ENCODE measurements around the gene GPR12.

Gene GPR12

GRCh38 chr13:26752671-26753070 is 7.9 kb downstream of the GPR12 start:
- Histone ChIP-seq H3K9ac (no peak overlapping the region), H2AFZ (ENCODE audit: low read depth) (no peak overlapping the region), H3K79me2 (ENCODE audit: insufficient read depth, low read depth) (no peaks in the 10 kb centered on the region), H3K36me3 (ENCODE audit: insufficient read depth) (no peaks in the 10 kb centered on the region), H3K27ac (no peak overlapping the region), H3K4me3 (IDR thresholded peaks at IDR 0.05; ENCODE audit: insufficient read depth, low read depth, low read length) (no peak overlapping the region), H3K4me1 (ENCODE audit: low read depth, poor library complexity, severe bottlenecking) (no peaks in the 10 kb centered on the region), H3K27me3 (ENCODE audit: insufficient read depth, low read depth) (no peaks in the 10 kb centered on the region), H4K20me1 (ENCODE audit: insufficient read depth) (no peaks in the 10 kb centered on the region), H3K4me2 (no peak overlapping the region)
- no peak for TF ChIP-seq CTCF (conservative IDR thresholded peaks at IDR 0.05; ENCODE audit: low read depth, low read length)

- Histone ChIP-seq H3K4me1 (ENCODE audit: low read depth, poor library complexity, severe bottlenecking) (no peaks in the 10 kb centered on the region), H3K27me3 (ENCODE audit: insufficient read depth, low read depth) (no peaks in the 10 kb centered on the region), H4K20me1 (ENCODE audit: insufficient read depth) (no peaks in the 10 kb centered on the region), H3K79me2 (ENCODE audit: insufficient read depth, low read depth) (no peaks in the 10 kb centered on the region), H3K9ac (no peak overlapping the region), H3K36me3 (ENCODE audit: insufficient read depth) (no peaks in the 10 kb centered on the region), H2AFZ (ENCODE audit: low read depth) (no peak overlapping the region), H3K4me2 (no peak overlapping the region), H3K4me3 (IDR thresholded peaks at IDR 0.05; ENCODE audit: insufficient read depth, low read depth, low read length) (no peak overlapping the region), H3K27ac (no peak overlapping the region)
- TF ChIP-seq CTCF (conservative IDR thresholded peaks at IDR 0.05; ENCODE audit: low read depth, low read length), result no peak
Measured at GRCh38 chr13:26749905-26750304, 10.7 kb downstream of the GPR12 start.

- Histone ChIP-seq H3K9ac (no peak overlapping the region), H3K36me3 (ENCODE audit: insufficient read depth) (no peaks in the 10 kb centered on the region), H3K4me2 (no peak overlapping the region), H4K20me1 (ENCODE audit: insufficient read depth) (no peaks in the 10 kb centered on the region), H3K27ac (no peak overlapping the region), H2AFZ (ENCODE audit: low read depth) (no peak overlapping the region), H3K4me3 (IDR thresholded peaks at IDR 0.05; ENCODE audit: insufficient read depth, low read depth, low read length) (no peak overlapping the region), H3K4me1 (ENCODE audit: low read depth, poor library complexity, severe bottlenecking) (no peaks in the 10 kb centered on the region), H3K79me2 (ENCODE audit: insufficient read depth, low read depth) (no peaks in the 10 kb centered on the region), H3K27me3 (ENCODE audit: insufficient read depth, low read depth) (no peaks in the 10 kb centered on the region)
- no peak for TF ChIP-seq CTCF (conservative IDR thresholded peaks at IDR 0.05; ENCODE audit: low read depth, low read length)
Measured at GRCh38 chr13:26749285-26749684, 11.3 kb downstream of the GPR12 start.

GRCh38 chr13:26747706-26748105 is 12.9 kb downstream of the GPR12 start:
- Histone ChIP-seq H3K4me1 (ENCODE audit: low read depth, poor library complexity, severe bottlenecking) (no peaks in the 10 kb centered on the region), H4K20me1 (ENCODE audit: insufficient read depth) (no peaks in the 10 kb centered on the region), H3K79me2 (ENCODE audit: insufficient read depth, low read depth) (no peaks in the 10 kb centered on the region), H3K27ac (no peak overlapping the region), H3K27me3 (ENCODE audit: insufficient read depth, low read depth) (no peaks in the 10 kb centered on the region), H3K4me2 (no peak overlapping the region), H3K4me3 (IDR thresholded peaks at IDR 0.05; ENCODE audit: insufficient read depth, low read depth, low read length) (no peak overlapping the region), H3K9ac (no peak overlapping the region), H2AFZ (ENCODE audit: low read depth) (no peak overlapping the region), H3K36me3 (ENCODE audit: insufficient read depth) (no peaks in the 10 kb centered on the region)
- TF ChIP-seq CTCF (conservative IDR thresholded peaks at IDR 0.05; ENCODE audit: low read depth, low read length), result no peak

GRCh38 chr13:26743971-26744370 is 16.6 kb downstream of the GPR12 start:
- Histone ChIP-seq H3K36me3 (ENCODE audit: insufficient read depth) (no peaks in the 10 kb centered on the region), H4K20me1 (ENCODE audit: insufficient read depth) (no peaks in the 10 kb centered on the region), H3K4me2 (no peak overlapping the region), H3K79me2 (ENCODE audit: insufficient read depth, low read depth) (no peaks in the 10 kb centered on the region), H3K9ac (no peak overlapping the region), H3K27me3 (ENCODE audit: insufficient read depth, low read depth) (no peaks in the 10 kb centered on the region), H3K4me1 (ENCODE audit: low read depth, poor library complexity, severe bottlenecking) (no peaks in the 10 kb centered on the region), H3K4me3 (IDR thresholded peaks at IDR 0.05; ENCODE audit: insufficient read depth, low read depth, low read length) (no peak overlapping the region), H2AFZ (ENCODE audit: low read depth) (no peak overlapping the region), H3K27ac (no peak overlapping the region)
- TF ChIP-seq CTCF (conservative IDR thresholded peaks at IDR 0.05; ENCODE audit: low read depth, low read length), result no peak
